Loucy (cell line): ENCODE measurements around the gene LSM3.

Experiments
- H2AFZ ChIP-seq: fragments of 200-600 bp; sonication (generic); 2 replicates; pipeline ENCODE4 v1.6.0; 2016; ENCODE audit warnings: antibody characterized with exemption, mild to moderate bottlenecking, low read length, moderate library complexity
- H3F3A ChIP-seq: fragments of 200-600 bp; 2 replicates; pipeline ENCODE4 v1.6.0; 2016; ENCODE audit warnings: antibody characterized with exemption, low read depth, mild to moderate bottlenecking
- H3K27me3 ChIP-seq: fragments of 200-600 bp; sonication (generic); 2 replicates; pipeline ENCODE4 v1.6.1; 2014; ENCODE audit warnings: low read length, mild to moderate bottlenecking; ENCODE audit not compliant: insufficient read depth, poor library complexity, severe bottlenecking
- H3K36me3 ChIP-seq: fragments of 200-600 bp; sonication (generic); 2 replicates; pipeline ENCODE4 v1.6.1; 2016; ENCODE audit warnings: low read length; ENCODE audit not compliant: insufficient read depth
- H3K4me1 ChIP-seq: fragments of 200-600 bp; sonication (generic); 2 replicates; pipeline ENCODE4 v1.5.1; 2014; ENCODE audit warnings: low read length, mild to moderate bottlenecking; ENCODE audit not compliant: insufficient read depth, poor library complexity, severe bottlenecking
- H3K4me2 ChIP-seq: fragments of 200-600 bp; sonication (generic); 2 replicates; pipeline ENCODE4 v1.6.0; 2014; ENCODE audit warnings: antibody characterized with exemption, low read length, low read depth, mild to moderate bottlenecking; ENCODE audit not compliant: poor library complexity, severe bottlenecking
- H3K4me3 ChIP-seq: fragments of 200-600 bp; sonication (generic); 2 replicates; pipeline ENCODE4 v1.5.1; 2014; ENCODE audit warnings: low read length, mild to moderate bottlenecking, mixed read lengths; ENCODE audit not compliant: poor library complexity, severe bottlenecking
- H3K79me2 ChIP-seq: fragments of 200-600 bp; sonication (generic); 2 replicates; pipeline ENCODE4 v1.6.1; 2014; ENCODE audit warnings: low read length; ENCODE audit not compliant: insufficient read depth
- H3K9ac ChIP-seq: fragments of 200-600 bp; sonication (generic); 2 replicates; pipeline ENCODE4 v1.6.0; 2014; ENCODE audit warnings: mild to moderate bottlenecking, low read depth, low read length, moderate library complexity; ENCODE audit not compliant: poor library complexity, severe bottlenecking
- H3K9me2 ChIP-seq: fragments of 200-600 bp; sonication (generic); replicated peaks from 2 replicates; pipeline ENCODE4 v1.6.1; 2016; ENCODE audit warnings: low read depth, low read length, mixed read lengths
- H3K9me3 ChIP-seq: fragments of 200-600 bp; sonication (generic); 2 replicates; pipeline ENCODE4 v1.6.1; 2014; ENCODE audit warnings: mild to moderate bottlenecking, antibody characterized with exemption, low read length, low read depth; ENCODE audit not compliant: insufficient read depth
- H4K20me1 ChIP-seq: fragments of 200-600 bp; sonication (generic); 2 replicates; pipeline ENCODE4 v1.6.0; 2014; ENCODE audit warnings: antibody characterized with exemption, low read length, mild to moderate bottlenecking; ENCODE audit not compliant: insufficient read depth, poor library complexity, severe bottlenecking
- CTCF ChIP-seq: fragments of 200-600 bp; sonication (generic); conservative IDR thresholded peaks from 2 replicates; pipeline ENCODE4 v1.5.1; 2014; ENCODE audit warnings: mild to moderate bottlenecking, antibody characterized with exemption, low read length
- EZH2phosphoT487 ChIP-seq: fragments of 200-600 bp; IDR thresholded peaks from 2 replicates; pipeline ENCODE4 v1.6.1; 2018; ENCODE audit warnings: antibody characterized with exemption, mild to moderate bottlenecking, moderate library complexity, borderline replicate concordance

LSM3 gene

GRCh38 chr3:14222900-14223594, 44.4 kb downstream of the LSM3 start:
- no peaks in the 10 kb centered on the region for H3K9me2 ChIP-seq
- H3K27me3 ChIP-seq: no peaks in the 10 kb centered on the region
- H3K9me3 ChIP-seq: peaks cover 11% of the 10 kb centered on the region; the same call in 1 of the 2 replicates
- no peaks in the 10 kb centered on the region for H3K4me1 ChIP-seq
- H2AFZ ChIP-seq: no peak overlapping the region
- no peak overlapping the region for H3K4me3 ChIP-seq
- H3K36me3 ChIP-seq: no peaks in the 10 kb centered on the region
- H3K79me2 ChIP-seq: no peaks in the 10 kb centered on the region
- H4K20me1 ChIP-seq: no peaks in the 10 kb centered on the region
- no peak overlapping the region for H3K9ac ChIP-seq
- H3F3A ChIP-seq: no peaks in the 10 kb centered on the region
- H3K4me2 ChIP-seq: no peak overlapping the region
- no peak for TF ChIP-seq EZH2phosphoT487
- no peak for TF ChIP-seq CTCF

- H3K9me3 ChIP-seq: peaks cover 11% of the 10 kb centered on the region; the same call in 1 of the 2 replicates
- no peak overlapping the region for H3K4me3 ChIP-seq
- H3K36me3 ChIP-seq: no peaks in the 10 kb centered on the region
- H3K4me2 ChIP-seq: no peak overlapping the region
- no peaks in the 10 kb centered on the region for H3K79me2 ChIP-seq
- TF ChIP-seq CTCF: no peak
- TF ChIP-seq EZH2phosphoT487: no peak
- H3K27me3 ChIP-seq: no peaks in the 10 kb centered on the region
- H4K20me1 ChIP-seq: no peaks in the 10 kb centered on the region
- no peak overlapping the region for H3K9ac ChIP-seq
- H2AFZ ChIP-seq: no peak overlapping the region
- no peaks in the 10 kb centered on the region for H3K9me2 ChIP-seq
- H3F3A ChIP-seq: no peaks in the 10 kb centered on the region
- H3K4me1 ChIP-seq: no peaks in the 10 kb centered on the region
These were observed 45.0 kb downstream of the LSM3 start for GRCh38 chr3:14223595-14223994.

GRCh38 chr3:14224895-14225294, 46.3 kb downstream of the LSM3 start:
- Histone ChIP-seq H3K4me1 (no peaks in the 10 kb centered on the region), H3K4me2 (no peak overlapping the region), H3K9ac (no peak overlapping the region), H3K27me3 (no peaks in the 10 kb centered on the region), H3K9me2 (no peaks in the 10 kb centered on the region), H2AFZ (no peak overlapping the region), H3K4me3 (no peak overlapping the region), H4K20me1 (no peaks in the 10 kb centered on the region), H3K79me2 (no peaks in the 10 kb centered on the region), H3K36me3 (no peaks in the 10 kb centered on the region), H3K9me3 (peaks cover 11% of the 10 kb centered on the region; the same call in 1 of the 2 replicates), H3F3A (no peaks in the 10 kb centered on the region)
- TF ChIP-seq CTCF (no peak), EZH2phosphoT487 (no peak)
